Mononuclear cell (primary cell): Measurements from ENCODE around the gene CCL4. TPM values are rescaled to one million over a fixed set of nuclear protein-coding genes. Genes with fewer than 3 reads are reported as not detected.
"Not testable (repeated sequence)": the region's sequence is repeated elsewhere in the genome, so short reads cannot be mapped to it uniquely, and the experiment has no call there.

ENCODE experiments used
- H3K27me3 ChIP-seq: 2 replicates; pipeline ENCODE4 v1.6.0; 2011; ENCODE audit warnings: low read length, control low read depth; ENCODE audit not compliant: insufficient read depth
- H3K4me1 ChIP-seq: 2 replicates; pipeline ENCODE4 v1.5.1; 2011; ENCODE audit warnings: mild to moderate bottlenecking, low read length, control low read depth; ENCODE audit not compliant: insufficient read depth
- H3K4me3 ChIP-seq: 2 replicates; pipeline ENCODE4 v1.5.1; 2011; ENCODE audit warnings: mild to moderate bottlenecking, low read length, moderate library complexity
- H3K9me3 ChIP-seq: 2 replicates; pipeline ENCODE4 v1.5.1; 2011; ENCODE audit warnings: low read depth, mild to moderate bottlenecking, control low read depth, low read length
- total RNA-seq: library from RNA; depleted of rRNA; stranded (reverse); fragments of >200 nt; gene quantifications from one replicate; pipeline ENCODE4 v1.2.3, GENCODE V29; 2012

CCL4 gene
- total RNA-seq, 1 donor = 482 TPM

GRCh38 chr17:36095992-36096391 is 7.6 kb upstream of the CCL4 start:
- H3K4me1 ChIP-seq = peaks cover 29% of the 10 kb centered on the region
- H3K27me3 ChIP-seq = no peaks in the 10 kb centered on the region
- H3K9me3 ChIP-seq = no peaks in the 10 kb centered on the region
- H3K4me3 ChIP-seq = no peak overlapping the region

DNA sequence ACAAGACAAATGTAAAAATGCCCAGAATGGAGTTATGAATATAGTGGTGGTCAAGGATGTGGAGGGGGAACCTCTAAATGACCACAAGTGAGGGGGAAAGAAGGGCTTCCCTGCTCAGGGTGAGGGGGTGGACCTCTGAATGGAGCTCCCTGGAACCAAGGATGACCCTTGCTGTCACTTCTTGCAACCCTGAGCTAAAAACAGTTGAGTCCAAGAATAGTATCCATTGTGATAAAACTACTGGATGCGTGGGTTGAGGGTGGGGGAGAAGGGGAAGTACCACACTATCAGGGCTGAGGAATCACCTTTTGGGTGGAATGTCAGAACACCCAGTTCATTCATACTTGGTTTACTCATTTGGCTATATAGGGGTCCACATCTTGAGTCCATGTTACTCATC is 4.6 kb upstream of the CCL4 start:
- not testable (repeated sequence) for H3K9me3 ChIP-seq, H3K27me3 ChIP-seq, H3K4me3 ChIP-seq
- H3K4me1 ChIP-seq = peaks cover 34% of the 10 kb centered on the region

DNA sequence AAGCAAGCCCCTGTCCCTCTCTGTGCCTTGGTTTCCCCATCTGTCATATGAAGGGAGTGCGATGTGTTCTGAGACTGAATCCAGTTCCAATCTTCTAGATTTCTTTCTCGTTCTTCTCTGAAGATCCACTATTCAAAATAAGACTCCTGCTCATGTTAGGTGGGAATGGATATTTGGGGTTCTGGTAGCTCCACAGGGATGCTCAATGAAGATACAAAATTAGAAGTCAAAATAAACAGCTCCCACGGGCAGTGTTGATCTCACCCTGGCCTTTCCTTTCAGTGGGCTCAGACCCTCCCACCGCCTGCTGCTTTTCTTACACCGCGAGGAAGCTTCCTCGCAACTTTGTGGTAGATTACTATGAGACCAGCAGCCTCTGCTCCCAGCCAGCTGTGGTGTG is 619 bp downstream of the CCL4 start:
- H3K9me3 ChIP-seq, H3K4me3 ChIP-seq, H3K27me3 ChIP-seq: not testable (repeated sequence)
- peaks cover 67% of the 10 kb centered on the region for H3K4me1 ChIP-seq

DNA sequence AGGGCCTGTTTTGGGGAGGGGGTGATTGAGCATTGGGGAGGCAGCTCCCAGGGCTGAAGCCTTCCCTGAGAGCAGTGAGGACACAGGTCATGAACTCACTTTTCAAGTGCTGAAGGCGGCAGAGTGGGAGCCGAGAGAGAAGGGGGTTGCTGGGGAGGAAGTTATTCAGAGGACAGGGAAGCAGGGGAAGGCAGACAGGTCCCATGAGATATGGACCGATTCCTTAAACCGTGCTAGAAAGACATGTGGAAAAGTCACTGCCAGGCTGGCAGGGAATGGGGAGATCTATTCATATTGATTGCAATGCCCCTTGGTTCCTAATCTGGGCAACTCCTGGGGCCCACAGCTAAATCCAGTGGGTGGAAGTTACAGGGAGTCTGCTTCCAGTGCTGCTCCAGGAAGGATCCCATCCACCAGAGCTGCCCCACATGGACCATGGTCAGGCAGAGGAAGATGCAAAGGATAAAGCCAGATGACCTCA is 1.1 kb downstream of the CCL4 start:
- Histone ChIP-seq H3K4me1 (peaks cover 67% of the 10 kb centered on the region), H3K9me3 (no peaks in the 10 kb centered on the region), H3K4me3 (peak overlapping the region; percentile 21), H3K27me3 (no peaks in the 10 kb centered on the region)

DNA sequence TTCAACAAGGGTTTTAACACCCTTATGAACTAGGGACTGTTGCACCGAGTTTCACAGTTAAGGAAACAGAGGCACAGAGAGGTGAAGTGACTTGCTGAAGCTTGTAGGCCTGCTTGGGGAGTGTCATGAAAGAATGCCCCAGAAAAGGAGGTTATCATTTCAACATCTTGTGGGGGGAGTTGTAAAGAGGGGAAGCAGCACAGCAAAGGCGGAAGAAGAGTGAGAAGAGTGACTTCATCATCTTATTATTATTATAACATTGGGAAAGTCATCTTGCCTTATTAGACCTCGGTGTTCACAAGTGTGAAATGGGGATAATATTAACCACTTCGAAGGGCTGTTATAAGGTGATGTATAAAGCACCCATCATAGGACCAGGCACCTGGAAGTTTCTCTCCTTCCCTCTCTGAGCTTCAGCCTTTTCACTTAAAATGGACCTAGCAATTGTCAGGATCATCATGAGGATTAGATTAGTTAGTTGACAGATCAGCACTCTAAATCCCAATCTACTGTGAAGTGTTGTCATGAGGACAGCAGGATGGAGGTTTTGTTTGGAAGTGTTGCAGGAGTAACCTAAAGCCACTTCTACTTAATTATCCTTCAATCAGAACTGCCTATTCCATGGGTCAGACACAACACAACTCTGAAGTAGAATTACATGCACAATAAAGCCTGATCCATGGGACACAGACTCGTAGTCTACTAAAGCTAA is 2.3 kb downstream of the CCL4 start:
- Histone ChIP-seq H3K9me3 (no peaks in the 10 kb centered on the region), H3K27me3 (no peaks in the 10 kb centered on the region), H3K4me1 (peaks cover 67% of the 10 kb centered on the region), H3K4me3 (no peak overlapping the region)

DNA sequence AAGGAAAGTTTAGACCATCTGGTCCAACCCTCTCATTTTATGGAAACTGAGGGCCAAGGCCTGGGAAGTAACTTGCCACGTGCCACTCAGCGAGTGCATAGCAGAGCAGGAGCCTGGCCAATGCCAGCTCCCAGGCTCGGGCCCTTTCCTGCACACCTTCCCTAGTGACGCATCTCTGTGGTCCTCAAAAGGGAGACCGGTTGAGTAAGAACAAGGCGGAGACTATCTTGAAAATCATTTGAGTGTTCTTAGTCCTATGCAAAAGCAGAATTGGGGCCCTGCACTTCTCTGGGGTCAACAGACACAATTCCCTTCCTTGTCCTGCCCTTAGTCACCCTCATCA is 2.8 kb downstream of the CCL4 start:
- Histone ChIP-seq H3K9me3 (no peaks in the 10 kb centered on the region), H3K27me3 (no peaks in the 10 kb centered on the region), H3K4me1 (peaks cover 67% of the 10 kb centered on the region), H3K4me3 (no peak overlapping the region)

DNA sequence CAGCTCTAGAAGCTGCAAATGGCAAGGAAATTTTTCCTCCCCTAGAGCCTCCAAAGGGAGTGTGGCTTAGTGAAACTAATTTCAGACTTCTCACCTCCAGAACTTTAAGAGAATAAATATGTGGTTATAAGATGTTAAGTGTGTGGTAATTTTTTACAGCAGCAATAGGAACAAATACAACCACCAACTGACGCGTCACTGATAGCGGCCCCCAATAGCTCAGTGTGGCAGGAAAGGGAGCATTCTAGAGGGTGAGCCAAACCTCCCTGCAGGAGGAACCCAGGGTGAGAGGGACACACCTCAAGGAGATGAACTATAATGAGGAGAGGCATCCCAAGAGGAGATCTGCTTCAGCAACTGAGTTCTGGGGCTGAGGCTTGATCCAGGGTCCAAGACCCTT is 4.0 kb downstream of the CCL4 start:
- Histone ChIP-seq H3K27me3 (no peaks in the 10 kb centered on the region), H3K4me1 (peaks cover 62% of the 10 kb centered on the region), H3K4me3 (no peak overlapping the region), H3K9me3 (no peaks in the 10 kb centered on the region)

- not testable (repeated sequence) for H3K9me3 ChIP-seq, H3K27me3 ChIP-seq, H3K4me3 ChIP-seq
- peaks cover 56% of the 10 kb centered on the region for H3K4me1 ChIP-seq
Observed at GRCh38 chr17:36108265-36108664, 4.6 kb downstream of the CCL4 start.

GRCh38 chr17:36111068-36111490 is 7.5 kb downstream of the CCL4 start:
- H3K9me3 ChIP-seq = no peaks in the 10 kb centered on the region
- peaks cover 28% of the 10 kb centered on the region for H3K4me1 ChIP-seq
- H3K27me3 ChIP-seq = no peaks in the 10 kb centered on the region
- H3K4me3 ChIP-seq = no peak overlapping the region

GRCh38 chr17:36112572-36112971 is 8.9 kb downstream of the CCL4 start:
- Histone ChIP-seq H3K4me1 (peaks cover 13% of the 10 kb centered on the region), H3K4me3 (no peak overlapping the region), H3K9me3 (no peaks in the 10 kb centered on the region), H3K27me3 (no peaks in the 10 kb centered on the region)

DNA sequence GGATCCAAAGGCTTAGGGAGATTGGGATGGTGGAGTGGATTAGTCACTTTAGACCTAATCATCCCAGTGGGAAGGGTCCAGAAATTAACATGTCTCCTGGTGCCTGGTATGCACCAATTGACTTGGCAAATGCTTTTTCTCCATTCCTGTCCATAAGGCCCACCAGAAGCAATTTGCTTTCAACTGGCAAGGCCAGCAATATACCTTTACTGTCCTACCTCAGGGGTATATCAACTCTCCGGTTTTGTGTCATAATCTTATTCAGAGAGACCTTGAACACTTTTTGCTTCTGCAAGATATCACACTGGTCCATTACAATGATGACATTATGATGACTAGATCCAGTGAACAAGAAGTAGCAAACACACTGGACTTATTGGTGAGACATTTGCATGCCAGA is 9.5 kb downstream of the CCL4 start:
- not testable (repeated sequence) for H3K9me3 ChIP-seq, H3K4me1 ChIP-seq, H3K27me3 ChIP-seq, H3K4me3 ChIP-seq

DNA sequence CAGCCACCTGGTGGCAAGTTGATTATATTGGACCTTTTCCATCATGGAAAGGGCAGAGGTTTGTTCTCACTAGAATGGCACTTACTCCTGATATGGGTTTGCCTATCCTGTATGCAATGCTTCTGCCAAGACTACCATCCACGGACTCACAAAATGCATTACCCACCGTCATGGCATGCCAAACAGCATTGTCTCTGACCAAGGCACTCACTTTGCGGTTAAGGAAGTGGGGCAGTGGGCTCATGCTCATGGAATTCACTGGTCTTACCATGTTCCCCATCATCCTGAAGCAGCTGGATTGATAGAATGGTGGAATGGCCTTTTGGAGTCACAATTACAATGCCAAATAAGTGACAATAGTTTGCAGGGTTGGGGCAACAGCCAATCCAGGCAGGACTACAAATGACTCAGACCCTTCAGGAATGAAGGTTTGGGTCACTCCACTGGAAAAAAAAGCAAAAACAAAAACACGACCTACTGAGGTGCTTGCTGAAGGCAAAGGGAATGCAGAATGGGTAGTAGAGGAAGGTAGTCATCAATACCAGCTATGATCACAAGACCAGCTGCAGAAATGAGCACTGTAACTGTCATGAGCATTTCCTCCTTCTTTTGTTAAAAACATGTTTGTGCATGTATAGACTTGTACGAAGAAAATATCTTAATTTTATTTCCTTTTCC is 11.5 kb downstream of the CCL4 start:
- not testable (repeated sequence) for H3K4me3 ChIP-seq, H3K9me3 ChIP-seq, H3K27me3 ChIP-seq, H3K4me1 ChIP-seq

DNA sequence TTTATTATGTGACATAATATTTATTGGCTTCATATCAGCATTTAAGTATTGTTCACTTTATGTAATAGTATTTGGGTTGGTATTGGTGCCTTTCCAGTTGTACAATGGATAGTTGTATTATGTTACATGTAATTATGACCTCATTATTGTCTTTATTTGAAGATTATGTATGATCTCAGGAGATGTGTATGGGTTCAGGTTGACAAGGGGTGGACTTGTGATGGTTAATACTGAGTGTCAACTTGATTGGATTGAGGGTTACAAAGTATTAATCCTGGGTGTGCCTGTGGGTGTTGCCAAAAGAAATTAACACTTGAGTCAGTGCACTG is 12.0 kb downstream of the CCL4 start:
- not testable (repeated sequence) for H3K4me1 ChIP-seq, H3K9me3 ChIP-seq, H3K27me3 ChIP-seq, H3K4me3 ChIP-seq

GRCh38 chr17:36117505-36118382 is 14.1 kb downstream of the CCL4 start:
- H3K4me3 ChIP-seq = no peak overlapping the region
- no peaks in the 10 kb centered on the region for H3K27me3 ChIP-seq
- no peaks in the 10 kb centered on the region for H3K9me3 ChIP-seq
- no peaks in the 10 kb centered on the region for H3K4me1 ChIP-seq

GRCh38 chr17:36118477-36119353 is 15.1 kb downstream of the CCL4 start:
- Histone ChIP-seq H3K4me3 (no peak overlapping the region), H3K27me3 (no peaks in the 10 kb centered on the region), H3K9me3 (no peaks in the 10 kb centered on the region), H3K4me1 (no peaks in the 10 kb centered on the region)
